Epithelial cell of umbilical artery (primary cell): ENCODE measurements around the gene ATM. TPM values are rescaled to one million over a fixed set of nuclear protein-coding genes. Genes with fewer than 3 reads are reported as not detected.

Experiments used
- total RNA-seq: library from RNA; depleted of rRNA; stranded (reverse); fragments of >200 nt; gene quantifications from 2 replicates; pipeline ENCODE4 v1.2.3, GENCODE V29; 2014

ATM gene, protein sequence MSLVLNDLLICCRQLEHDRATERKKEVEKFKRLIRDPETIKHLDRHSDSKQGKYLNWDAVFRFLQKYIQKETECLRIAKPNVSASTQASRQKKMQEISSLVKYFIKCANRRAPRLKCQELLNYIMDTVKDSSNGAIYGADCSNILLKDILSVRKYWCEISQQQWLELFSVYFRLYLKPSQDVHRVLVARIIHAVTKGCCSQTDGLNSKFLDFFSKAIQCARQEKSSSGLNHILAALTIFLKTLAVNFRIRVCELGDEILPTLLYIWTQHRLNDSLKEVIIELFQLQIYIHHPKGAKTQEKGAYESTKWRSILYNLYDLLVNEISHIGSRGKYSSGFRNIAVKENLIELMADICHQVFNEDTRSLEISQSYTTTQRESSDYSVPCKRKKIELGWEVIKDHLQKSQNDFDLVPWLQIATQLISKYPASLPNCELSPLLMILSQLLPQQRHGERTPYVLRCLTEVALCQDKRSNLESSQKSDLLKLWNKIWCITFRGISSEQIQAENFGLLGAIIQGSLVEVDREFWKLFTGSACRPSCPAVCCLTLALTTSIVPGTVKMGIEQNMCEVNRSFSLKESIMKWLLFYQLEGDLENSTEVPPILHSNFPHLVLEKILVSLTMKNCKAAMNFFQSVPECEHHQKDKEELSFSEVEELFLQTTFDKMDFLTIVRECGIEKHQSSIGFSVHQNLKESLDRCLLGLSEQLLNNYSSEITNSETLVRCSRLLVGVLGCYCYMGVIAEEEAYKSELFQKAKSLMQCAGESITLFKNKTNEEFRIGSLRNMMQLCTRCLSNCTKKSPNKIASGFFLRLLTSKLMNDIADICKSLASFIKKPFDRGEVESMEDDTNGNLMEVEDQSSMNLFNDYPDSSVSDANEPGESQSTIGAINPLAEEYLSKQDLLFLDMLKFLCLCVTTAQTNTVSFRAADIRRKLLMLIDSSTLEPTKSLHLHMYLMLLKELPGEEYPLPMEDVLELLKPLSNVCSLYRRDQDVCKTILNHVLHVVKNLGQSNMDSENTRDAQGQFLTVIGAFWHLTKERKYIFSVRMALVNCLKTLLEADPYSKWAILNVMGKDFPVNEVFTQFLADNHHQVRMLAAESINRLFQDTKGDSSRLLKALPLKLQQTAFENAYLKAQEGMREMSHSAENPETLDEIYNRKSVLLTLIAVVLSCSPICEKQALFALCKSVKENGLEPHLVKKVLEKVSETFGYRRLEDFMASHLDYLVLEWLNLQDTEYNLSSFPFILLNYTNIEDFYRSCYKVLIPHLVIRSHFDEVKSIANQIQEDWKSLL (N-terminal part only)
- 61.7 and 103 TPM in 2 replicates for total RNA-seq

DNA sequence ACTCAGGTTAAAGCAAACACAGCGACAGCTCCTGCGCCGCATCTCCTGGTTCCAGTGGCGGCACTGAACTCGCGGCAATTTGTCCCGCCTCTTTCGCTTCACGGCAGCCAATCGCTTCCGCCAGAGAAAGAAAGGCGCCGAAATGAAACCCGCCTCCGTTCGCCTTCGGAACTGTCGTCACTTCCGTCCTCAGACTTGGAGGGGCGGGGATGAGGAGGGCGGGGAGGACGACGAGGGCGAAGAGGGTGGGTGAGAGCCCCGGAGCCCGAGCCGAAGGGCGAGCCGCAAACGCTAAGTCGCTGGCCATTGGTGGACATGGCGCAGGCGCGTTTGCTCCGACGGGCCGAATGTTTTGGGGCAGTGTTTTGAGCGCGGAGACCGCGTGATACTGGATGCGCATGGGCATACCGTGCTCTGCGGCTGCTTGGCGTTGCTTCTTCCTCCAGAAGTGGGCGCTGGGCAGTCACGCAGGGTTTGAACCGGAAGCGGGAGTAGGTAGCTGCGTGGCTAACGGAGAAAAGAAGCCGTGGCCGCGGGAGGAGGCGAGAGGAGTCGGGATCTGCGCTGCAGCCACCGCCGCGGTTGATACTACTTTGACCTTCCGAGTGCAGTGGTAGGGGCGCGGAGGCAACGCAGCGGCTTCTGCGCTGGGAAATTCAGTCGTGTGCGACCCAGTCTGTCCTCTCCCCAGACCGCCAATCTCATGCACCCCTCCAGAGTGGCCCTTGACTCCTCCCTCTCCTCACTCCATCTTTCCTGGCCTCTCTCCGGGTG is at the start of gene ATM, which contains the start of gene NPAT:
ATM (plus strand) TSS at position 494 of the 774 bp plus-strand sequence. CDS start 4,558 bp downstream, outside the sequence.
NPAT (minus strand) TSS at position 65 of the 774 bp plus-strand sequence. CDS start 102 bp downstream, outside the sequence.

Other genes starting within 250 kb of the ATM start
- 36.1 and 41.6 TPM in 2 replicates for gene CUL5, start 214.2 kb upstream of the ATM start, total RNA-seq
- gene ACAT1, start 101.5 kb upstream of the ATM start, total RNA-seq: 75.4 and 117 TPM in 2 replicates
- 12.7 and 14.7 TPM in 2 replicates for gene NPAT, start 429 bp upstream of the ATM start, total RNA-seq
- not detected in 2 replicates for gene C11orf65, start 244.5 kb downstream of the ATM start, total RNA-seq